ENCODE results near the gene PER1.

GRCh38 chr17:8137645-8138373, 14.4 kb downstream of the PER1 start:
- no peak for TF ChIP-seq POLR2A (IDR thresholded peaks at IDR 0.05)
- TF ChIP-seq CTCF (IDR thresholded peaks at IDR 0.05), result no peak

Data from transverse colon (tissue), 3 donors.